Measurements from ENCODE around the gene PCCA.

DNA sequence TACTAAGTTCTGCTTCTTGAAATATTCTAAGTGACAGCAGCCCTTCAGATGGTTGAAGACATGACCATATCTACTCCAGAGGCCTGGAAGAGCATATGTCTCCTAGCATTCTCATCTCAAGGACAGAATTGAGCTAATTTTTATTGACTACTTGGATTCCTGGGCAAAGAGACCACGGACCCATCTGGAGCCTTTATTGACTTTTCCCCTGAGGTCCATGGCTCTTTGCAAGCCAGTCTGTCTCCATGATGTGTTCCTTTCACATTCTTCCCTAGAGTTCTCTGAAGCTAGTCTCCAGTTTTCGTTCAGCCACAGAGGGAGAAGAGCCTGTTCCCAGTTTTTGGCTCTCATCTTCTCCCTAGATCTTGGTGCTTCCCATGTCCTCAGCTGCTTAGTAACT, 202.7 kb downstream of the PCCA start:
- TF ChIP-seq, protein P1, sequence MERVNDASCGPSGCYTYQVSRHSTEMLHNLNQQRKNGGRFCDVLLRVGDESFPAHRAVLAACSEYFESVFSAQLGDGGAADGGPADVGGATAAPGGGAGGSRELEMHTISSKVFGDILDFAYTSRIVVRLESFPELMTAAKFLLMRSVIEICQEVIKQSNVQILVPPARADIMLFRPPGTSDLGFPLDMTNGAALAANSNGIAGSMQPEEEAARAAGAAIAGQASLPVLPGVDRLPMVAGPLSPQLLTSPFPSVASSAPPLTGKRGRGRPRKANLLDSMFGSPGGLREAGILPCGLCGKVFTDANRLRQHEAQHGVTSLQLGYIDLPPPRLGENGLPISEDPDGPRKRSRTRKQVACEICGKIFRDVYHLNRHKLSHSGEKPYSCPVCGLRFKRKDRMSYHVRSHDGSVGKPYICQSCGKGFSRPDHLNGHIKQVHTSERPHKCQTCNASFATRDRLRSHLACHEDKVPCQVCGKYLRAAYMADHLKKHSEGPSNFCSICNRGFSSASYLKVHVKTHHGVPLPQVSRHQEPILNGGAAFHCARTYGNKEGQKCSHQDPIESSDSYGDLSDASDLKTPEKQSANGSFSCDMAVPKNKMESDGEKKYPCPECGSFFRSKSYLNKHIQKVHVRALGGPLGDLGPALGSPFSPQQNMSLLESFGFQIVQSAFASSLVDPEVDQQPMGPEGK (CRISPR knock-in tag; IDR thresholded peaks at IDR 0.05; ENCODE audit: borderline replicate concordance): no peak
- TF ChIP-seq ZNF70 (CRISPR knock-in tag; IDR thresholded peaks at IDR 0.05): no peak
- no peak for TF ChIP-seq PPARA (CRISPR knock-in tag; IDR thresholded peaks at IDR 0.05; ENCODE audit: borderline replicate concordance)
- no peak for TF ChIP-seq OSR1 (CRISPR knock-in tag; IDR thresholded peaks at IDR 0.05)
- no peak for TF ChIP-seq ZFP3 (CRISPR knock-in tag; IDR thresholded peaks at IDR 0.05)
- TF ChIP-seq SNAI2 (CRISPR knock-in tag; IDR thresholded peaks at IDR 0.05): no peak
- TF ChIP-seq CSDC2 (CRISPR knock-in tag; IDR thresholded peaks at IDR 0.05): no peak
- TF ChIP-seq ARNTL (CRISPR knock-in tag; IDR thresholded peaks at IDR 0.05; ENCODE audit: borderline replicate concordance, low read depth): no peak
- no peak for TF ChIP-seq ZNF565 (CRISPR knock-in tag; conservative IDR thresholded peaks at IDR 0.05; ENCODE audit: low read depth)

Measured in SK-N-SH treated with all-trans-retinoic acid at 6 μM for 48 hours (cell line).